Liver (tissue), 9 donors: ENCODE results near the gene ANKFN1. TPM values are rescaled to one million over a fixed set of nuclear protein-coding genes. Genes with fewer than 3 reads are reported as not detected.
"Not testable (repeated sequence)": the region's sequence is repeated elsewhere in the genome, so short reads cannot be mapped to it uniquely, and the experiment has no call there.

Experiments
- DNase-seq: peaks from one replicate; pipeline ENCODE4 v3.0.0-alpha.2; 2017; ENCODE audit warnings: low spot score
- H3K27ac ChIP-seq, 2 donors: one replicate each; pipeline ENCODE4 v1.7.0; 2013; ENCODE audit warnings: inconsistent platforms in 2 of 2, low read length in 2 of 2, control low read depth in 1 of 2, low read depth in 1 of 2, mild to moderate bottlenecking in 1 of 2
- H3K27me3 ChIP-seq, 4 donors: one replicate each; pipeline versions ENCODE4 v1.6.1 to v1.7.0; 2013; ENCODE audit warnings: low read length in 3 of 4, inconsistent platforms in 1 of 4, mild to moderate bottlenecking in 1 of 4, moderate library complexity in 1 of 4; ENCODE audit not compliant: control insufficient read depth in 4 of 4, insufficient read depth in 4 of 4
- H3K36me3 ChIP-seq, 4 donors: one replicate each; pipeline versions ENCODE4 v1.6.1 to v1.7.0; 2013; ENCODE audit warnings: low read length in 3 of 4, mild to moderate bottlenecking in 3 of 4, low read depth in 1 of 4, moderate library complexity in 1 of 4; ENCODE audit not compliant: control insufficient read depth in 4 of 4, insufficient read depth in 3 of 4
- H3K4me1 ChIP-seq, 4 donors: one replicate each; pipeline versions ENCODE4 v1.6.1 to v1.7.0; 2013; ENCODE audit warnings: low read length in 3 of 4, mild to moderate bottlenecking in 3 of 4, moderate library complexity in 1 of 4; ENCODE audit not compliant: control insufficient read depth in 4 of 4, insufficient read depth in 4 of 4
- H3K4me3 ChIP-seq, 3 donors: one replicate each; pipeline versions ENCODE4 v1.6.1 to v1.7.0; 2013; ENCODE audit warnings: low read length in 3 of 3, control low read depth in 1 of 3, low read depth in 1 of 3, mild to moderate bottlenecking in 1 of 3
- H3K9ac ChIP-seq, 2 donors: one replicate each; pipeline ENCODE4 v1.7.0; 2013; ENCODE audit warnings: low read length in 2 of 2, mild to moderate bottlenecking in 2 of 2, moderate library complexity in 2 of 2, control low read depth in 1 of 2, low read depth in 1 of 2
- H3K9me3 ChIP-seq, 4 donors: one replicate each; pipeline versions ENCODE4 v1.6.1 to v1.7.0; 2013; ENCODE audit warnings: low read length in 3 of 4; ENCODE audit not compliant: control insufficient read depth in 4 of 4
- GABPA ChIP-seq, 2 donors: IDR thresholded peaks in 1 of 2; conservative IDR thresholded peaks in 1 of 2; 2 replicates each; pipeline ENCODE4 v1.6.1; 2016; ENCODE audit warnings: antibody characterized with exemption in 2 of 2, mild to moderate bottlenecking in 1 of 2, moderate library complexity in 1 of 2
- HNF4G ChIP-seq: IDR thresholded peaks from 2 replicates; pipeline ENCODE4 v1.6.1; 2016; ENCODE audit warnings: antibody characterized with exemption
- JUND ChIP-seq, 2 donors: IDR thresholded peaks; 2 replicates each; pipeline ENCODE4 v1.6.1; 2016; ENCODE audit warnings: antibody characterized with exemption in 2 of 2
- NR2F2 ChIP-seq: IDR thresholded peaks from 2 replicates; pipeline ENCODE4 v1.6.1; 2016; ENCODE audit warnings: antibody characterized with exemption
- RAD21 ChIP-seq, 2 donors: IDR thresholded peaks; 2 replicates each; pipeline ENCODE4 v1.6.1; 2016; ENCODE audit warnings: antibody characterized with exemption in 2 of 2, mild to moderate bottlenecking in 2 of 2
- REST ChIP-seq: IDR thresholded peaks from 2 replicates; pipeline ENCODE4 v1.6.1; 2016; ENCODE audit warnings: antibody characterized with exemption, mild to moderate bottlenecking
- SP1 ChIP-seq: IDR thresholded peaks from 2 replicates; pipeline ENCODE4 v1.6.1; 2018; ENCODE audit warnings: antibody characterized with exemption, mild to moderate bottlenecking
- TAF1 ChIP-seq: conservative IDR thresholded peaks from 2 replicates; pipeline ENCODE4 v1.6.1; 2016; ENCODE audit warnings: antibody characterized with exemption, mild to moderate bottlenecking
- YY1 ChIP-seq: IDR thresholded peaks from 2 replicates; pipeline ENCODE4 v1.6.1; 2016; ENCODE audit warnings: antibody characterized with exemption, mild to moderate bottlenecking
- WGBS: extraction: QIAGEN DNeasy Blood & Tissue Kit; methylation state at CpG from one replicate; pipeline ENCODE4 v1.1.7; 2013; 5-methylcytosine and 5-hydroxymethylcytosine counted together
- polyA plus RNA-seq, 2 donors: library from polyadenylated mRNA; stranded (reverse) in 1 of 2; unstranded in 1 of 2; fragments of 200-250 nt in 1 of 2; fragments of >200 nt in 1 of 2; fragmentation: Nextera tagmentation in 1 of 2; extraction: Ambion mirVana in 1 of 2; gene quantifications; one replicate each; pipeline versions ENCODE4 v1.2.1 to v1.2.3, GENCODE V29; 2013 to 2015
- total RNA-seq, 2 donors: library from RNA; depleted of rRNA; stranded (reverse); fragments of >200 nt; gene quantifications; one replicate each; pipeline ENCODE4 v1.2.3, GENCODE V29; 2014
- TF ChIP-seq, protein P1 (sequence below): IDR thresholded peaks from 2 replicates; pipeline ENCODE4 v1.6.1; 2016; ENCODE audit warnings: antibody characterized with exemption
- TF ChIP-seq, protein P2 (sequence below): IDR thresholded peaks from 2 replicates; pipeline ENCODE4 v1.6.1; 2016; ENCODE audit warnings: antibody characterized with exemption
- TF ChIP-seq, protein P3 (sequence below): IDR thresholded peaks from 2 replicates; pipeline ENCODE4 v1.6.1; 2016; ENCODE audit warnings: antibody characterized with exemption
- TF ChIP-seq, protein P4 (sequence below): fragments of 150-350 bp; IDR thresholded peaks from 2 replicates; pipeline ENCODE4 v1.5.1; 2017; ENCODE audit warnings: improper control_type of control experiment, low read depth, low read length; ENCODE audit not compliant: missing input control
- donor health status: healthy.
- donor health status: healthy.
- donor health status: healthy.
- donor health status: healthy.
- donor health status: healthy.

ANKFN1 gene
- total and polyA plus RNA-seq, 4 donors = not detected

DNA sequence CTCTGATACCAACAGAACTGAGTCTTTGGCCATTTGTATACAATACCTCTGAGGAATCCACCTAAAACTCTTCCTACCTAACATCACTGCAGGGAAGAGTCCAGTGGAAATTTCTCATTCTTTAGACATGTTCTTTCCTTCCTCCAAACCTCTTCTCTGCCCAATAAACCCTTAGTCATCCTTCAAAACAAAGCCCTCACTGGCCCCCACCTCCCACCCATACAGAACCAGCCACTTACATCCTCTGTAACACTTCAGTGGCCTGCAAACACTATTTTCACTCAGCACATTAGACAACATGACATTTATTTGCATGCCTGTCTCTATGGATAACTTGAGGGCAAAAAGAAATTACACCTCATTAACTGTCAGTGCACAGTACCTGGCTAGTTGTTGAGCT lies 239.9 kb downstream of the ANKFN1 start:
- no peak for DNase-seq
- Histone ChIP-seq H3K27me3 (peaks cover 0 to 3% (median 0%) of the 10 kb centered on the region in 4 donors), H3K27ac (no peak overlapping the region), H3K4me1 (no peaks in the 10 kb centered on the region), H3K9ac (no peak overlapping the region), H3K4me3 (no peak overlapping the region), H3K9me3 (no peaks in the 10 kb centered on the region), H3K36me3 (no peaks in the 10 kb centered on the region)
- TF ChIP-seq NR2F2 (no peak), RAD21 (IDR thresholded peaks at IDR 0.05) (no peak), HNF4G (no peak)
- TF ChIP-seq, protein P1, sequence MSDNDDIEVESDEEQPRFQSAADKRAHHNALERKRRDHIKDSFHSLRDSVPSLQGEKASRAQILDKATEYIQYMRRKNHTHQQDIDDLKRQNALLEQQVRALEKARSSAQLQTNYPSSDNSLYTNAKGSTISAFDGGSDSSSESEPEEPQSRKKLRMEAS = no peak
- TF ChIP-seq, protein P2, sequence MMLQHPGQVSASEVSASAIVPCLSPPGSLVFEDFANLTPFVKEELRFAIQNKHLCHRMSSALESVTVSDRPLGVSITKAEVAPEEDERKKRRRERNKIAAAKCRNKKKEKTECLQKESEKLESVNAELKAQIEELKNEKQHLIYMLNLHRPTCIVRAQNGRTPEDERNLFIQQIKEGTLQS = no peak

- TF ChIP-seq GABPA (IDR thresholded peaks at IDR 0.05 in 1 of 2, conservative IDR thresholded peaks at IDR 0.05 in 1 of 2) (no peak), REST (no peak), JUND (IDR thresholded peaks at IDR 0.05) (no peak), TAF1 (no peak), SP1 (no peak), HNF4G (no peak), RAD21 (IDR thresholded peaks at IDR 0.05) (no peak)
- TF ChIP-seq, protein P3, sequence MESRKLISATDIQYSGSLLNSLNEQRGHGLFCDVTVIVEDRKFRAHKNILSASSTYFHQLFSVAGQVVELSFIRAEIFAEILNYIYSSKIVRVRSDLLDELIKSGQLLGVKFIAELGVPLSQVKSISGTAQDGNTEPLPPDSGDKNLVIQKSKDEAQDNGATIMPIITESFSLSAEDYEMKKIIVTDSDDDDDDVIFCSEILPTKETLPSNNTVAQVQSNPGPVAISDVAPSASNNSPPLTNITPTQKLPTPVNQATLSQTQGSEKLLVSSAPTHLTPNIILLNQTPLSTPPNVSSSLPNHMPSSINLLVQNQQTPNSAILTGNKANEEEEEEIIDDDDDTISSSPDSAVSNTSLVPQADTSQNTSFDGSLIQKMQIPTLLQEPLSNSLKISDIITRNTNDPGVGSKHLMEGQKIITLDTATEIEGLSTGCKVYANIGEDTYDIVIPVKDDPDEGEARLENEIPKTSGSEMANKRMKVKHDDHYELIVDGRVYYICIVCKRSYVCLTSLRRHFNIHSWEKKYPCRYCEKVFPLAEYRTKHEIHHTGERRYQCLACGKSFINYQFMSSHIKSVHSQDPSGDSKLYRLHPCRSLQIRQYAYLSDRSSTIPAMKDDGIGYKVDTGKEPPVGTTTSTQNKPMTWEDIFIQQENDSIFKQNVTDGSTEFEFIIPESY = no peak
- WGBS = 86% methylated on average over 5 of the region's 5 CpGs
Measured at GRCh38 chr17:56395787-56396186, 242.5 kb downstream of the ANKFN1 start.

DNA sequence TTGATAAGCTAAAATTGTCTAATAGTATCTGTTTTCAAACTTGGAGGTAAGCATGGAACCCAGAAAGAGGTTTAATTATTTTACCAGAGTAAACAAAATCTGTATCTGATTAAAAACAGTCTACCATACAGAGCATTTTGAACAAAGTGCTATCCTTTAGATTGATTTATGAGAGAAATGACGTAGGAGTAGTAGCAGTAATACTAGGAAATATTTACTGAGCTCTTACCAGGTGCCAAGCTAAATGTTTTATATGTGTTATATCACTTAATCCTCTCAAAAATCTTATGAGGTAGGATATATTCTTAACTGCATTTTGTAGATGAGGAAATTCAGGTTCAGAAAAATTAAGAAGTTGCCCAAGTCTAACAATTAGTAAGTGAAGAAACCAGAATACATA lies 253.8 kb downstream of the ANKFN1 start:
- H3K4me3 ChIP-seq = no peak overlapping the region
- WGBS = 63% methylated on average over 1 of the region's 1 CpG
- H3K36me3 ChIP-seq = no peaks in the 10 kb centered on the region
- TF ChIP-seq, protein P3 = no peak
- TF ChIP-seq YY1 (no peak), JUND (IDR thresholded peaks at IDR 0.05) (no peak)
- TF ChIP-seq, protein P4, sequence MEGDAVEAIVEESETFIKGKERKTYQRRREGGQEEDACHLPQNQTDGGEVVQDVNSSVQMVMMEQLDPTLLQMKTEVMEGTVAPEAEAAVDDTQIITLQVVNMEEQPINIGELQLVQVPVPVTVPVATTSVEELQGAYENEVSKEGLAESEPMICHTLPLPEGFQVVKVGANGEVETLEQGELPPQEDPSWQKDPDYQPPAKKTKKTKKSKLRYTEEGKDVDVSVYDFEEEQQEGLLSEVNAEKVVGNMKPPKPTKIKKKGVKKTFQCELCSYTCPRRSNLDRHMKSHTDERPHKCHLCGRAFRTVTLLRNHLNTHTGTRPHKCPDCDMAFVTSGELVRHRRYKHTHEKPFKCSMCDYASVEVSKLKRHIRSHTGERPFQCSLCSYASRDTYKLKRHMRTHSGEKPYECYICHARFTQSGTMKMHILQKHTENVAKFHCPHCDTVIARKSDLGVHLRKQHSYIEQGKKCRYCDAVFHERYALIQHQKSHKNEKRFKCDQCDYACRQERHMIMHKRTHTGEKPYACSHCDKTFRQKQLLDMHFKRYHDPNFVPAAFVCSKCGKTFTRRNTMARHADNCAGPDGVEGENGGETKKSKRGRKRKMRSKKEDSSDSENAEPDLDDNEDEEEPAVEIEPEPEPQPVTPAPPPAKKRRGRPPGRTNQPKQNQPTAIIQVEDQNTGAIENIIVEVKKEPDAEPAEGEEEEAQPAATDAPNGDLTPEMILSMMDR = no peak
- peaks cover 0 to 4% (median 0%) of the 10 kb centered on the region in 4 donors for H3K27me3 ChIP-seq
- H3K27ac ChIP-seq = no peak overlapping the region
- no peak overlapping the region for H3K9ac ChIP-seq
- no peaks in the 10 kb centered on the region for H3K4me1 ChIP-seq
- no peak for DNase-seq
- H3K9me3 ChIP-seq = no peaks in the 10 kb centered on the region

More at GRCh38 chr17:56395787-56396186, 242.5 kb downstream of the ANKFN1 start:
- no peak overlapping the region for H3K27ac ChIP-seq
- no peak overlapping the region for H3K4me3 ChIP-seq
- H3K36me3 ChIP-seq = no peaks in the 10 kb centered on the region
- H3K9me3 ChIP-seq = no peaks in the 10 kb centered on the region
- no peak overlapping the region for H3K9ac ChIP-seq
- peaks cover 0 to 3% (median 0%) of the 10 kb centered on the region in 4 donors for H3K27me3 ChIP-seq
- no peak for DNase-seq
- H3K4me1 ChIP-seq = no peaks in the 10 kb centered on the region

GRCh38 chr17:56412356-56412755 lies 259.1 kb downstream of the ANKFN1 start:
- H3K9me3 ChIP-seq, H3K9ac ChIP-seq, DNase-seq, H3K4me3 ChIP-seq, H3K27ac ChIP-seq, H3K4me1 ChIP-seq, H3K27me3 ChIP-seq, H3K36me3 ChIP-seq: not testable (repeated sequence)
- WGBS = 57% methylated on average over 2 of the region's 2 CpGs
